Stimulated activated CD4-positive, alpha-beta T cell treated with anti-CD3 and anti-CD28 coated beads, Interleukin-12 subunit alpha, Interleukin-12 subunit beta, amount 100 ng/mL, for 24 hours (primary cell): Measurements from ENCODE around the gene TXNDC9.
"Not testable (repeated sequence)": the region's sequence is repeated elsewhere in the genome, so short reads cannot be mapped to it uniquely, and the experiment has no call there.

ENCODE experiments used
- DNase-seq, 2 experiments: peaks; one replicate each; pipeline ENCODE4 v3.0.0-alpha.2; 2020; ENCODE audit warnings: low read depth in 2 of 2

Gene TXNDC9

DNA sequence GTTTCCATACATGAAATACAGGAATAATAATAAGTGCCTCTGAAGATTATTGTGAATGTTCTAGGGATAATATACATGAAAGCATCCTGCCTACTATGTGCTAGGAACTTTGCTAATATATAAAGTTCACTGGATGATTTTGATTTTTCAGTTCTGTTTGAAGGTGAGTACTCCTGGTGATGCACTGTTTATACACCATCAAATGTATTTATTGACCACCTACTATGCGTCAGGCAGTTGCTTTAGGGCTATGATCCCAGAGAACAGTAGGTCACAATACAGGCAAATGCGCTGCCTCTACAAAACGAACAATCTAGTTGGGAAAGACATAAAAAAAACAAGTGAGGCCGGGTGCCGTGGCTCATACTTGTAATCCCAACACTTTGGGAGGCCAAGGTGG, 10.7 kb downstream of the TXNDC9 start:
- no peak for DNase-seq

DNA sequence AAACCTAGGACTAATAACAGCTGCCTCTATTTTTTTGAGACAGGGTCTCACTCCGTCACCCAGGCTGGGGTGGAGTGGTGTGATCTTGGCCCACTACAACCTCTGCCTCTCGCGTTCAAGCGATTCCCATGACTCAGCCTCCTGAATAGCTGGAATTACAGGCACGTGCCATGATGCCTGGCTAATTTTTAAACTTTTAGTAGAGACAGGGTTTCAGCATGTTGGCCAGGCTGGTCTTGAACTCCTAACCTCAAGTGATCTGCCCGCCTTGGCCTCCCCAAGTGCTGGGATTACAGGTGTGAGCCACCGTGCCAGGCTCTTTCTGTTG, 18.3 kb downstream of the TXNDC9 start:
- DNase-seq, result not testable (repeated sequence)

DNA sequence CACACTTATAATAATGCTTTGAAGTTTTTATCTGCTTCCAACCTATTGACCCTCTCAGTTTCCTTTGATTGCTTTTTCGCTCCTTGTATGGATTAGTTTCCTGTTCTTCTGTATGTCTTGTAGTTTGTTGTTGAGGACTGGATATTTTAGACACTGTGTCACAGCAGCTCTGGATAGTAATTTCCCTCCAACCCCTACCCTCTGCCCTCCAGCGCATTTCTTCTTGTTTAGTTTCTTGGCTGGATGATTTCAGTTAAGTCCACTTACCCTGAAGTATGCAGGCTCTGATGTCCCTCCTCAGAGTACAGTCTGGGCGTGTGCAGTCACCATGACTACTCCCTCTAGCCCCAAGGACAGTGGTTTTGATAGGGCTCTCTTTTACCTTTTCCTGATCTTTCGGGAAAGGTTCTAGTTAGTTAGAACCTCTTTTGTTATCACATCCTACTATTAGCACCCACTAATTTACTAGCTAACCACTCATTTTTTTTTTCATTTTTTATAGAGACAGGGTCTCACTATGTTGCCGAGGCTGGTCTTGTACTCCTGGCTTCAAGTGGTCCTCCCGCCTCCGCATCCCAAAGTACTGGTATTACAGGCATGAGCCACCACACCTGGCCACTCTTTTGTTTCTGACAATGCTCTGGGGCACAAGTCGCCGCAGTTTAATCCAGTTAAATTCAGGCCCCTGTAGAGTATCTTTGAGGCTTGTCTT, 18.8 kb downstream of the TXNDC9 start:
- no peak for DNase-seq

DNA sequence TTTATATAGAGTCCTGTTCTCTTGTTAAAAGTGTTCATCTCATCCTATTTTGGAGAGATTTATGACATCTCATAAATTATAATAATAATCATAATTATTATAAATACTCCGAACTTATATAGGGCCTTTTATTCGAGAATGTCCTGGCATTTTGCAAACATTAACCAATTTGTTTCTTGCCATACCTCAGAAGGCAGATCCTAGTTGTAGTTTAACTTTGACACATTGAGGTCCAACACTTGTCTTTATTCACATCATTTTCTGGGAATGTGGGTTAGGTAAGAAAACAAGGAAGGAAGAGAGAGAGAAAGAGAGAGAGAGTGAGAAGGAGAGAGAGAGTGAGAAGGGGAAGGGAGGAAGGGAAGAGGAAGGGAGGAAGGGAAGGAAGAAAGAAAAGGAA, 35.0 kb downstream of the TXNDC9 start, which contains the start of gene LYG1:
LYG1 (minus strand) TSS at position 101 of the 400 bp plus-strand sequence. CDS start 5,527 bp downstream, outside the sequence.
- DNase-seq, result not testable (repeated sequence)

DNA sequence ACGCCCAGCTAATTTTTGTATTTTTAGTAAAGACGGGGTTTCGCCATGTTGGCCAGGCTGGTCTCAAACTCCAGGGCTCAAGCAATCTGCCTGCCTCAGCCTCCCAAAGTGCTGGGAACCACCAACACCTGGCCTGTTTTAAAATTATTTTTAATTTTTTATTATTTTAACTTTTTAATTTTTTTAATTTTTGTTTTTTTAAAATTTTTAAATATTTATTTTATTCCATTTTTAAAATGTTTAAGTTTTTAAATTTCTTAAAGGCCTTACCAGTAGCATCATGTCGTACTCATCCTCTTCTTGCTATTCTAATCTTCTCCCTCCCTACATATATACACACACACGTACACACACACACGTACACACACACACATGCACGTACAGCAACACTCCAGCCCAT, 36.6 kb downstream of the TXNDC9 start:
- no peak for DNase-seq

DNA sequence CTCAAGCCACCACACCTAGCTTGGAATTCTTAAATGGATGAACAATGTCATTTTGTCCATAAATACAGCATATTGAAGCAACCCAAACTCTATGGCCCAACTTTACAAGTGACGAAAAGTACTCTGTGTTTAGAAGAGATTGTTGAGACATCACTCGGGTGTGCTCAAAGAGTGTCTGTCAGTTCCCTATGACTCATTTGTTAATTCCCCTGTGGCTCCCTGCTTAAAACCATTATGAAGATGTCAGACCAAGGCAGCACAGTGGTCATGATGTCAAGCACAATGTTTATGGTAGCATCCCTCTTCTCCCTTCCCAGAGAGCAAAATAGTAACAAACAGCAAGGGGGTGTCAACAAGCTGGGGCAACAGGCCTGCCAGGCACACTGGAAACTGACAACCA, 38.1 kb downstream of the TXNDC9 start:
- no peak for DNase-seq

DNA sequence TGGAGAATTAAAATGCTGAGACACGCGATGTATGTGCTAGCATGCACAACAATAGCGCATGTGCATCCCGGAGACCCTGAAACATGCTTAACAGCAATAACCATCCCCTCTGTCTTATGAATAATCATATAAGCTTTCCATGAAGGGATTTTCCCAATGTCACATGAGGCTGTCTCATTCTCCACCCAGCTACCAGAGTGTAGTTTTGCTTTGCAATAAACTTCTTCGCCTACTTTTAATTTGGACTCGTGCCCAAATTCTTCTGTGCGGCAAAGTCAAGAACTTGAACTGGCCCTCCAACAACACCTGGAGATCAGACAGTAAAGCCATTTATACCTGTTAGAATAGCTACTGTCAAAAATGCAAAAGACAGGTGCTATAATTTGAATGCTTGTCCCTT, 50.6 kb downstream of the TXNDC9 start:
- no peak for DNase-seq

DNA sequence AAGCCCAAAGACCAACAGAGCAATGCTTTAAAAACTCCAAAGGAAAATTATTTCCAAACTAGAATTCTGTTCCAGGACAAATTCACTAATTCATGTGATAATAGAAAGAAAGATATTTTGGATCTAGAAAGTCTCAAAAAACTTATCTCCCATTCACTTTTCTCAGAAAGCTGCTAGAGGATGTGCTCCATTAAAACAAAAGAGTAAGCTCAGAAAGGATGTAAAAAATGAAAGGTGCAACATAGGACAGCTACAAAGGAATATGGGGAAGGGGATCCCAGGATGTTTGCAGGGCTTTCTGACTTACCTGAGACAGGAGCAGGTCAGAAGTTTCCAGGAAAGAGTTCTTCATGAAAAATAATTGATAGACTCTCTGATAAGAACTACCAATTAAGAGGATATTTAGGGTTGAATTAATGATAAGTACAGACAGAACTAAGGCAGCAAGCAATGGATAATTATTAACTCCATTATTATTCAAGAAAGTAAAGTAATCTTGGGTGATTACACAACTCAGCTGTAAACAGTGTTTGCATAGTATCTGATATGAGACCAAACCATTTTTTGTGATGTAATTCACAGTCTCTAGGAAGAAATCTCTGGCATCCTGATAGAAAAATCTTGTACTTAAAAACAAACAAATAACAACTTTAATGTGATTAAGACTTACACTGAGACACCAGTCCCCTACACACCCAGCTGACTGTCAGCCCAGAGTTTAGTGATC, 56.0 kb downstream of the TXNDC9 start:
- no peak for DNase-seq

DNA sequence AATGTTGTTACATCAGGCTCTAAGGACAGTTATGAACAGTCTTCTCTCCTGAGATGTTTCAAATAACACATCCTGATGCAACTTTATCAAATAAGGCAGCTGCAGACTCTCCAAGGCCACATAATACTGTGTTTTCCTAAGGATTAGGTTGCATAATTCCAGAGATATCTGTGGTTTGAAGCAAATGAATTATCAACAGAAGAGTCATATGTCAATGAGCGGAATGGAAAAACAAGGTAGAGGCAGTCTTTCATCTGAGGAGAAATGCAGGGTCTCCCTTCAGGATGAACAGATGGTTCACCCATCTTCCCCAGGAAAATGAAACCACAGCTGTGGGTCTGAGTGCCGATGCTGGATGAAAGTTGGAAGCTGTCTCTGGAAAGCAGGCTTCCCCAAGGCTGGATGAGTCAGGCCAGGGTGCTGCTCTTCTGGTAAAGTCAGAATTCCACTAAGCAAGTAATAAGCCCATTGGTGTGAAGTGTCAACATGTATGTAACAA, 57.3 kb downstream of the TXNDC9 start:
- DNase-seq, result no peak

DNA sequence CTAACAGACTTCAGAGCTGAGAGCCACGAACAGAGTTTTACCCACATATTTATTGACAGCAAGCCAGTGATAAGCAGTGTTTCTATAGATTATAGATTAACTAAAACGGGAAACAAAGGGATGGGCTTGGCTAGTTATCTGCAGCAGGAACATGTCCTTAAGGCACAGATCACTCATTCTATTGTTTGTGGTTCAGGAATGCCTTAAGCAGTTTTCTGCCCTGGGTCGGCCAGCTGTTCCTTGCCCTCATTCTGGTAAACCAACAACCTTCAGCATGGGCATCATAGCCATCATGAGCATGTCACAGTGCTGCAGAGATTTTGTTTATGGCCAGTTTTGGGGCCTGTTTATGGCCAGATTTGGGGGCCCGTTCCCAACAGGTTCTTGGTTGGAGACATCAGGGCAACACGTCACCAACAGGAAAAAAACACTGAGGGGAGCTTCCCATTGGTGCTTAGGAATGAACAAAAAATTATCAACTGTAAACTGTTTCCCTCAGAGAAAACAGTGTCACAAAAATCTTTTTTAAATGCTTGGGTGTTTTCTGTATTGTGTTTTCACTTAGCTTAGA, 57.9 kb downstream of the TXNDC9 start:
- DNase-seq, result not testable (repeated sequence)

DNA sequence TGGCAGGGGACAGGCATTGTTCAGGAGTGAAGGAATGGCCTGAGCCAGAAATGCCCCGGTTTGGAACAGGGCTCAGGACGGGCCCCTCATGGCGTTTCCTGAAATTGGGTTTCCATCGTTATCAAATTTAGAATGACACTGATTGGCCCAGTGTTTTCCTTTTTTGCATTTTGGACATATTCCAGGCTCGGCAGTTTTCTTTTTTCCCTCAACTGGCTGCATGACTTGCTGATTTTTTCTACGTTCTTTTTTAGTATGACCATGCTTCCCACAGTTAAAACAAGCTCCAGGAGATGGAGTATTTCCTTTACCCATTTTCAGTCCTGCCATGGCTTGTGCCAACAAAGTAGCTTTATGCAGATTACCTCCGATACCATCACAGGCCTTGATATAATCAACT, 60.3 kb downstream of the TXNDC9 start:
- DNase-seq, result no peak
